22Rv1 (cell line): ENCODE data around the gene PRDM16.

ENCODE experiments used
- H3K27ac ChIP-seq: fragments of 450-650 bp; 2 replicates; pipeline ENCODE4 v1.5.1; 2017
- CTCF ChIP-seq: fragments of 450-650 bp; IDR thresholded peaks from 2 replicates; pipeline ENCODE4 v1.5.1; 2017; ENCODE audit warnings: mild to moderate bottlenecking
- ZFX ChIP-seq: fragments of 450-650 bp; IDR thresholded peaks from 2 replicates; pipeline ENCODE4 v1.6.1; 2017; ENCODE audit warnings: antibody characterized with exemption, borderline replicate concordance

Gene PRDM16

GRCh38 chr1:3352952-3353331 lies 283.9 kb downstream of the PRDM16 start:
- TF ChIP-seq ZFX (no peak), CTCF (no peak)
- H3K27ac ChIP-seq, result no peak overlapping the region

GRCh38 chr1:3353876-3354275 lies 284.9 kb downstream of the PRDM16 start:
- H3K27ac ChIP-seq, result no peak overlapping the region
- TF ChIP-seq ZFX, result no peak
- no peak for TF ChIP-seq CTCF

GRCh38 chr1:3355089-3355488 lies 286.1 kb downstream of the PRDM16 start:
- TF ChIP-seq CTCF, result no peak
- TF ChIP-seq ZFX, result no peak
- no peak overlapping the region for H3K27ac ChIP-seq

GRCh38 chr1:3355894-3356826 lies 287.2 kb downstream of the PRDM16 start:
- TF ChIP-seq CTCF, result no peak
- no peak for TF ChIP-seq ZFX
- H3K27ac ChIP-seq, result no peak overlapping the region

- no peak overlapping the region for H3K27ac ChIP-seq
- TF ChIP-seq ZFX, result no peak
- TF ChIP-seq CTCF, result no peak
Measured at GRCh38 chr1:3356827-3357460, 287.9 kb downstream of the PRDM16 start.

- no peak overlapping the region for H3K27ac ChIP-seq
- no peak for TF ChIP-seq ZFX
- no peak for TF ChIP-seq CTCF
Measured at GRCh38 chr1:3357526-3358297, 288.7 kb downstream of the PRDM16 start.
